Duodenal mucosa (tissue), 2 donors: Measurements from ENCODE around the gene PTPRF.

ENCODE experiments used
- H3K27ac ChIP-seq: one replicate; pipeline ENCODE4 v1.7.0; 2013; ENCODE audit warnings: low read depth, low read length
- H3K27me3 ChIP-seq, 2 donors: one replicate each; pipeline ENCODE4 v1.7.0; 2013; ENCODE audit warnings: low read length in 2 of 2, control low read depth in 1 of 2; ENCODE audit not compliant: insufficient read depth in 2 of 2, control insufficient read depth in 1 of 2
- H3K36me3 ChIP-seq, 2 donors: one replicate each; pipeline ENCODE4 v1.7.0; 2013; ENCODE audit warnings: low read length in 2 of 2, control low read depth in 1 of 2; ENCODE audit not compliant: insufficient read depth in 2 of 2, control insufficient read depth in 1 of 2
- H3K4me1 ChIP-seq, 2 donors: one replicate each; pipeline ENCODE4 v1.7.0; 2013; ENCODE audit warnings: low read length in 2 of 2, control low read depth in 1 of 2; ENCODE audit not compliant: insufficient read depth in 2 of 2, control insufficient read depth in 1 of 2
- H3K4me3 ChIP-seq, 2 donors: one replicate each; pipeline ENCODE4 v1.7.0; 2013; ENCODE audit warnings: low read length in 2 of 2, low read depth in 1 of 2
- H3K9ac ChIP-seq, 2 donors: one replicate each; pipeline ENCODE4 v1.7.0; 2013; ENCODE audit warnings: low read length in 2 of 2, low read depth in 1 of 2
- H3K9me3 ChIP-seq, 2 donors: one replicate each; pipeline ENCODE4 v1.7.0; 2013; ENCODE audit warnings: low read length in 2 of 2, control low read depth in 1 of 2; ENCODE audit not compliant: control insufficient read depth in 1 of 2

PTPRF gene

DNA sequence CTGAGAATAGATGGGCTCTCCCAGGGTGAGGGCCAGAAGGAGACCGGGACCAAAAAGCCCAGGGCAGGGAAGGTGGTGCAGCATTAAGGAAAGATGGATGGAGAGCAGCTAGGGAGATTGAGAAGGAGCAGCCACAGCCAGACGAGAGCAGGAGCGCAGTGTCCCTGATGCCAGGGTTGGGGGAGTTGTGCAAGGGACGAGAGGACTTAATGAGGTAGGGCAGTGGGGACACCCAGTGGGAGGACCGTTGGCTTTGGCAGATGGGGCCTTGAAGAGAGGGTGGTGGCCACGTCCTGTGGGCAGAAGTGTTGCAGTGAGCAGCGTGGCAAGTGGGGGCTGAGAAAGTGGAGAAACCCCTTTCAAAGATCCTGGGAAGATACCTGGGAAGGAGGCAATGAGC, 81.3 kb downstream of the PTPRF start:
- Histone ChIP-seq H3K4me1 (no peaks in the 10 kb centered on the region), H3K27me3 (no peaks in the 10 kb centered on the region), H3K36me3 (peaks cover 44 to 76% of the 10 kb centered on the region in 2 donors), H3K9ac (no peak overlapping the region), H3K9me3 (no peaks in the 10 kb centered on the region), H3K27ac (no peak overlapping the region), H3K4me3 (no peak overlapping the region)

DNA sequence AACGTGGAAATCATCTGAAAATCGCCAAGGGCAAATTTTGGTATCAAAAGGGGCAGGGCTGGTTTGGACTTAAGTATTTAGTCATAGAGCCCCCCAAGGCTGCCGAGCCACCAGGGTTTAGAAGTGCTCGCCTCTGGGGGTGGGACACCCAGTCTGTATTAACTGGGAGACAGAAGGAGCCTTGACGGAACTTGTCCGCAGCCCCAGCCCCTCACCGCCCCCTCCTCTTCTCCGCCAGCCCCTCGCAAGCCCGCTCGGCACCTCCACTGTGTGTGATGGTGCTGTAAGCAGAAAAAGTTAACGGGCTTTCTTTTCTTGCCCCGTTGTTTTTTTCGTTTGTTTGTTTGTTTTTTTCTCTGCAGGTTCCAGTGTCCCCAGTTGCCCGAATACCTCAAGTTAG, 81.7 kb downstream of the PTPRF start:
- H3K27ac ChIP-seq = no peak overlapping the region

DNA sequence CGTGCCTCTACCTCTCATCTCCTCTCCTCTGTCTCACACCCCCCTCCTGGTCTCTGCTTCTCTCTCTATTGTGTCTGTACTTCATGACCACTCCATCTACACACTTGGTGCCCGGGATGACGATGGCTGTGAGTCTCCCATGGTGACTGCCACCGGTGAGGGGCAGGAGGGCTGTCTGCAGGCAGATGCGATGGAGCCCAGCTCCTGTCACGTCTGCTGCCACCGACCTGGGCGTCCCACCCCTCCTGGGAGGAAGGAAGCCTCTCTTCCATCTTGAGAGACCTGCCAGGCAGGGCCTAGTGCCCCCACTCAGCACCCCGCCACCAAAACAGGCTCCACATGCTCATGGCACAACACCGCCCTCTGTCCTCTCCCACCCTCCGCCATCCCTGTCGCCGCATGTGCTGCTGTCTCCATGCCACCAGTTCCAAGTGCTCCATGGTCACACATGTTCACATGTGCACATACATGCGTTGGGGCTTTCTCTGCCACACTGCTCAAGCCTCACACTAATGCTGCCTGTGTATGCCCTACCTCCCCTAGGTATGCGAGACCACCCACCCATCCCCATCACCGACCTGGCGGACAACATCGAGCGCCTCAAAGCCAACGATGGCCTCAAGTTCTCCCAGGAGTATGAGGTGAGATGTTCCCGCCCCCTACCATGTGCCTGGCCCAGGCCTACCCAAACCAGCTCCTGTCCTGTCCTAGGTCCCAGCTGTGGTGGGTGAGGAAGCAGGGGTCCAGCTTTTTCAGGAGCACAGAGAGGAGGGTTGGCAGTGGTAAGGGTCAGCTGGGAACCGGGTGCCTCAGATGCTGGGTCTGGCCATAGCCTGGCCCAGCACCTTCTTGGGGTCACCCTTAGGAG, 82.6 kb downstream of the PTPRF start:
- no peak overlapping the region for H3K4me3 ChIP-seq
- no peak overlapping the region for H3K27ac ChIP-seq
- no peak overlapping the region for H3K9ac ChIP-seq
- H3K9me3 ChIP-seq = no peaks in the 10 kb centered on the region
- peaks cover 43 to 76% of the 10 kb centered on the region in 2 donors for H3K36me3 ChIP-seq
- H3K4me1 ChIP-seq = no peaks in the 10 kb centered on the region
- H3K27me3 ChIP-seq = no peaks in the 10 kb centered on the region

More for the DNA sequence above, 81.7 kb downstream of the PTPRF start:
- H3K9ac ChIP-seq = no peak overlapping the region
- no peaks in the 10 kb centered on the region for H3K4me1 ChIP-seq
- peaks cover 48 to 76% of the 10 kb centered on the region in 2 donors for H3K36me3 ChIP-seq
- no peaks in the 10 kb centered on the region for H3K27me3 ChIP-seq
- no peaks in the 10 kb centered on the region for H3K9me3 ChIP-seq
- H3K4me3 ChIP-seq = no peak overlapping the region

DNA sequence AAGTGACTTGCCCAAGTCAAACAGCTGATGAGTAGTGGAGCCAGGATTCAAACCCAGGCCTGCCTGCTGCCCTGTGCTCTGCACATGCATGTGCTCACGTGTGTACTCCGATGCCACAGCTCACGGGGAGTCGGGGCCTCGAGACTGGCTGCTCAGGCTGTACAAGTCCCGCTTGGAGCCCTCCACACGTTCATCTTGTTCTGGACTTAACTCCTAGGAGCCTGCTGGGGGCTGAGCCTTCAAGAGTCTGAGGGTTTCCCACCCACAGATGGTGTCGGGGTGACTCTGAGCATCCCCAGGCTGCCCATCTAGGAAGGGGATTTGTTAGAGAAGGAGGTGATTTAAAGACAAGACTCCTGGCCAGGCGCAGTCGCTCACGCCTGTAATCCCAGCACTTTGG, 83.5 kb downstream of the PTPRF start:
- Histone ChIP-seq H3K27ac (no peak overlapping the region), H3K4me1 (no peaks in the 10 kb centered on the region), H3K27me3 (no peaks in the 10 kb centered on the region), H3K4me3 (no peak overlapping the region), H3K36me3 (peaks cover 40 to 75% of the 10 kb centered on the region in 2 donors), H3K9me3 (no peaks in the 10 kb centered on the region), H3K9ac (no peak overlapping the region)

DNA sequence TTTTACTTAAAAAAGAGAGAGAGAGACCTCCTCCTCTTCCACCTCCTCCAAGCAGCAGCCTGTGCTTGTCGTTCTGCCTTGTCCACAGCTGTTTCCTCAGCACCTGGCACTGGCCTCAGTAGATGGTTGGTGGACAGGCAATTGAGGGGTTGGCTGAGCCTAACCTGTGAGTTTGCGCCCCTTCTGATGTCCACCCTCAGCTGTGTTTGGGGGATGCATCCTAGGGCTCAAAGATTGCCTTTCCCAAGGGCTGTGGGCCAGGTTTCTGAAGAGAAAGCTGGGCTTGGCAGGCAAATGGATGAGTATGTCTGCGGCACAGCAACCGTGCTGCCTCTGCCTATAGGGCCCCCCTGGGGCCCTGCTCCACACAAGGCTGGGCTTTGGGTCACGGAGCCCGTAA, 84.2 kb downstream of the PTPRF start:
- Histone ChIP-seq H3K4me3 (no peak overlapping the region), H3K27ac (no peak overlapping the region), H3K9ac (no peak overlapping the region), H3K9me3 (no peaks in the 10 kb centered on the region), H3K4me1 (no peaks in the 10 kb centered on the region), H3K27me3 (no peaks in the 10 kb centered on the region), H3K36me3 (peaks cover 33 to 75% of the 10 kb centered on the region in 2 donors)

DNA sequence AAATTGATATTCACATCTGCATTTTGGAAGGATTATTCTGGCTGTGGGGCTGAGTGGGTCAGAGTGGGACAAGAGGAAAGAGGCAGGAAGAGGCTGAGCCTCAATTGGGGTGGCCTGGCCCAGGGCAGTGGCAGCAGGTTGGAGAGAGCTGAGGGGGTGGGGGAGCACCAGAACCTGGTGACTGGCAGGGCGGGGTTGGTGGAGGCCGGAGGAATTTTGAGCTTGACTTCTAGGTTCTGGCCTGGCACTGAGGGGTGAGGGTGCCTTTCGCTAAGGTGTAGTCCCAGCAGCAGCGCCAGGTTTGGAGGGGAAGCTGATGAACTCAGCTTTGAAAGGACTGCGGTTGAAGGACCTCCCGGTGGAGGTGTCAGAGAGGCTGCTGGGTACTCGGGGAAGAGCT, 85.7 kb downstream of the PTPRF start:
- H3K4me3 ChIP-seq = no peak overlapping the region
- no peak overlapping the region for H3K27ac ChIP-seq
- no peak overlapping the region for H3K9ac ChIP-seq
- no peaks in the 10 kb centered on the region for H3K27me3 ChIP-seq
- H3K36me3 ChIP-seq = peaks cover 43 to 81% of the 10 kb centered on the region in 2 donors
- H3K4me1 ChIP-seq = no peaks in the 10 kb centered on the region
- no peaks in the 10 kb centered on the region for H3K9me3 ChIP-seq

DNA sequence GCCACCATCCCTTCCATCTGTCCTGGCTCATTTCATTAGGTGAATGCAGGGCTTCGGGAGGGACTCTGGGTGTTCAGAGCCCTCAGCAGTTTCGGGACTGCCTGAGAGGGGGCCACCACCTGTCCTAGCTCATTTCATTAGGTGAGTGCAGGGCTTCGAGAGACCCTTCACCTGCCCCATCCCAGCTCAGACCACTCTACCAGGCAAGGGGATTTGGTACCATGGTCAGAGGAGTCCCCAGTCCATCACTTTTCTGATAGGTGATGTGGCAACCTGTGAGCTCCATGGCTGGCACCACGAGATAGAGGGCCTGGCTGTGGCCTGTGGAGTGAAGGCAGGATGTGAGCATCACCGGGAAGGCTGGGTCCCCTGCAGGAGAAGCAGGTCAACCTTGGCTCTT, 86.3 kb downstream of the PTPRF start:
- Histone ChIP-seq H3K4me1 (no peaks in the 10 kb centered on the region), H3K27me3 (no peaks in the 10 kb centered on the region), H3K9me3 (no peaks in the 10 kb centered on the region), H3K9ac (no peak overlapping the region), H3K4me3 (no peak overlapping the region), H3K36me3 (peaks cover 49 to 87% of the 10 kb centered on the region in 2 donors), H3K27ac (no peak overlapping the region)

DNA sequence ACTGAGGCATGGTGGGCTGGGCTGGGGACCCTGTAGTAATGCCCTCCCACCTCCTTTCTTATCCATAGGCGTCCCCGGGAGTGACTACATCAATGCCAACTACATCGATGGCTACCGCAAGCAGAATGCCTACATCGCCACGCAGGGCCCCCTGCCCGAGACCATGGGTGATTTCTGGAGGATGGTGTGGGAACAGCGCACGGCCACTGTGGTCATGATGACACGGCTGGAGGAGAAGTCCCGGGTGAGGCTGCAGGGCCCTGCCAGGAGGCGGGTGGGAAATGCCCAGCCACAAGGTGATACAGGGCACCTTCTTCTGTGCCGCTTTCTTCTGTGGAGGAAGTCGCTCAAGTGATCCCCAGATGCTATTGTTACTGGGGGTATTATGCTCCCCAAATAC, 87.0 kb downstream of the PTPRF start:
- no peak overlapping the region for H3K4me3 ChIP-seq
- H3K27ac ChIP-seq = no peak overlapping the region
- H3K9me3 ChIP-seq = no peaks in the 10 kb centered on the region
- H3K27me3 ChIP-seq = no peaks in the 10 kb centered on the region
- peaks cover 56 to 92% of the 10 kb centered on the region in 2 donors for H3K36me3 ChIP-seq
- H3K9ac ChIP-seq = no peak overlapping the region
- H3K4me1 ChIP-seq = no peaks in the 10 kb centered on the region

DNA sequence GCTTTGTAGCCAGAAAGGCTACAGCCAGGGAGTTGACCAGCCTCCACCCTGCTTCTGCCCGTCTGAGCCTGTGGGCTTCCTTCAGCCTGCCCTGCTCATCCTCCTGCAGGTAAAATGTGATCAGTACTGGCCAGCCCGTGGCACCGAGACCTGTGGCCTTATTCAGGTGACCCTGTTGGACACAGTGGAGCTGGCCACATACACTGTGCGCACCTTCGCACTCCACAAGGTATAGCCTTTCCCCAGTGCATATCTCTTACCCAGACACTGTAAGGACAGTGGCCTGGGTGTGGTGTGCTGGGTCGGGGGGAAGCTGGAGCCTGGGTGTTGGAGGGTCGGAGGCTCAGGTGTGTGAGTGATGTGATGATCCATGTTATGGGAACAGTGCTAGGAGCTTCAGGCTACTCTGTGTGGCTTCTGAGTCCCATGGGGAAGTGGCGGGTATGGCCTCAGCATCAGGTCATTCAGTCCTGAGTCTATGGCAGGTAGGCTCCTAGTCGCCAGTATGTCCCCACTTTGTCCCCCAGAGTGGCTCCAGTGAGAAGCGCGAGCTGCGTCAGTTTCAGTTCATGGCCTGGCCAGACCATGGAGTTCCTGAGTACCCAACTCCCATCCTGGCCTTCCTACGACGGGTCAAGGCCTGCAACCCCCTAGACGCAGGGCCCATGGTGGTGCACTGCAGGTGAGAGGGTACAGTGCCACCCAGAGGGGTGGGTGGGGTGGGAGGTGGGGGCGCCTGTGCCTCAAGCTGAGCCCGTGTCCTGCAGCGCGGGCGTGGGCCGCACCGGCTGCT, 88.0 kb downstream of the PTPRF start:
- Histone ChIP-seq H3K9me3 (no peaks in the 10 kb centered on the region), H3K27me3 (no peaks in the 10 kb centered on the region), H3K4me3 (no peak overlapping the region), H3K9ac (no peak overlapping the region), H3K4me1 (no peaks in the 10 kb centered on the region), H3K36me3 (peaks cover 48 to 88% of the 10 kb centered on the region in 2 donors), H3K27ac (no peak overlapping the region)

DNA sequence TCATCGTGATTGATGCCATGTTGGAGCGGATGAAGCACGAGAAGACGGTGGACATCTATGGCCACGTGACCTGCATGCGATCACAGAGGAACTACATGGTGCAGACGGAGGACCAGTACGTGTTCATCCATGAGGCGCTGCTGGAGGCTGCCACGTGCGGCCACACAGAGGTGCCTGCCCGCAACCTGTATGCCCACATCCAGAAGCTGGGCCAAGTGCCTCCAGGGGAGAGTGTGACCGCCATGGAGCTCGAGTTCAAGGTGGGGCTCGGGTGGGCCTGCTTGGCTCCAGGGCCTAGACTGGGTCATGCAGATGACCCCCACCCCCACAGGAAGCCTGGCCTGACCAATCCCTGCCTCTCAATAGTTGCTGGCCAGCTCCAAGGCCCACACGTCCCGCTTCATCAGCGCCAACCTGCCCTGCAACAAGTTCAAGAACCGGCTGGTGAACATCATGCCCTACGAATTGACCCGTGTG, 88.7 kb downstream of the PTPRF start:
- H3K9ac ChIP-seq = no peak overlapping the region
- H3K27me3 ChIP-seq = no peaks in the 10 kb centered on the region
- H3K4me3 ChIP-seq = no peak overlapping the region
- H3K36me3 ChIP-seq = peaks cover 48 to 88% of the 10 kb centered on the region in 2 donors
- H3K9me3 ChIP-seq = no peaks in the 10 kb centered on the region
- H3K27ac ChIP-seq = no peak overlapping the region
- H3K4me1 ChIP-seq = no peaks in the 10 kb centered on the region
